H1 (cell line): Measurements from ENCODE around the gene USP35.
A peak's percentile ranks its signal among the peaks of the same experiment; 100 is the strongest.

ENCODE experiments used
- CTCF ChIP-seq, 3 experiments: IDR thresholded peaks; 1 replicate in 2 of 3; 2 replicates in 1 of 3; pipeline versions ENCODE4 v1.5.1 to v1.6.1; 2011; ENCODE audit warnings: low read length in 3 of 3, mild to moderate bottlenecking in 3 of 3, inconsistent platforms in 2 of 3, low read depth in 1 of 3, moderate library complexity in 1 of 3; ENCODE audit not compliant: insufficient read depth in 1 of 3; ENCODE audit errors: control extremely low read depth in 1 of 3
- EP300 ChIP-seq, 2 experiments: IDR thresholded peaks; 1 replicate in 1 of 2; 2 replicates in 1 of 2; pipeline ENCODE4 v1.6.1; 2011 to 2012; ENCODE audit warnings: low read depth in 2 of 2, low read length in 2 of 2, mild to moderate bottlenecking in 2 of 2, borderline replicate concordance in 1 of 2, inconsistent platforms in 1 of 2, moderate library complexity in 1 of 2
- FOSL1 ChIP-seq: IDR thresholded peaks from 2 replicates; pipeline ENCODE4 v1.6.1; 2011; ENCODE audit warnings: mild to moderate bottlenecking, low read depth, low read length, moderate library complexity; ENCODE audit not compliant: insufficient read depth
- HDAC6 ChIP-seq: IDR thresholded peaks from one replicate; pipeline ENCODE4 v1.7.1; 2012; ENCODE audit warnings: low read depth, mild to moderate bottlenecking, inconsistent platforms, low read length, moderate library complexity
- JUND ChIP-seq: IDR thresholded peaks from 2 replicates; pipeline ENCODE4 v1.6.1; 2011; ENCODE audit warnings: mild to moderate bottlenecking, improper control_type of control experiment, low read length
- POLR2A ChIP-seq, 2 experiments: IDR thresholded peaks; 1 replicate in 1 of 2; 2 replicates in 1 of 2; pipeline ENCODE4 v1.6.1; 2011; ENCODE audit warnings: low read depth in 2 of 2, low read length in 2 of 2, mild to moderate bottlenecking in 2 of 2; ENCODE audit errors: control extremely low read depth in 1 of 2
- POLR2AphosphoS5 ChIP-seq: IDR thresholded peaks from 2 replicates; pipeline ENCODE4 v1.6.1; 2011; ENCODE audit warnings: low read depth, low read length
- RXRA ChIP-seq: IDR thresholded peaks from 2 replicates; pipeline ENCODE4 v1.6.1; 2011; ENCODE audit warnings: low read depth, mild to moderate bottlenecking, low read length, moderate library complexity; ENCODE audit not compliant: insufficient read depth
- SIN3A ChIP-seq, 2 experiments: IDR thresholded peaks in 1 of 2; conservative IDR thresholded peaks in 1 of 2; 2 replicates each; pipeline ENCODE4 v1.6.1; 2011 to 2012; ENCODE audit warnings: low read length in 2 of 2, improper control_type of control experiment in 1 of 2, low read depth in 1 of 2, mild to moderate bottlenecking in 1 of 2
- TF ChIP-seq, protein P1 (sequence below): IDR thresholded peaks from 2 replicates; pipeline ENCODE4 v1.6.1; 2012; ENCODE audit warnings: low read length, inconsistent platforms

- TF ChIP-seq POLR2AphosphoS5 = no peak
- TF ChIP-seq HDAC6 = no peak
- TF ChIP-seq SIN3A (conservative IDR thresholded peaks at IDR 0.05 in 1 of 2, IDR thresholded peaks at IDR 0.05 in 1 of 2; ENCODE audit: low read depth in 1 of 2, low read length in 2 of 2) = peak; percentile 15 to 61; a peak in 2 of 4 replicates
- no peak for TF ChIP-seq RXRA
- TF ChIP-seq CTCF (IDR thresholded peaks at IDR 0.05; ENCODE audit: control extremely low read depth in 1 of 3, insufficient read depth in 1 of 3, low read depth in 1 of 3, low read length in 3 of 3) = no peak
- no peak for TF ChIP-seq POLR2A (IDR thresholded peaks at IDR 0.05; ENCODE audit: control extremely low read depth in 1 of 2, low read depth in 2 of 2, low read length in 2 of 2)
- TF ChIP-seq FOSL1 = no peak
- TF ChIP-seq, protein P1, sequence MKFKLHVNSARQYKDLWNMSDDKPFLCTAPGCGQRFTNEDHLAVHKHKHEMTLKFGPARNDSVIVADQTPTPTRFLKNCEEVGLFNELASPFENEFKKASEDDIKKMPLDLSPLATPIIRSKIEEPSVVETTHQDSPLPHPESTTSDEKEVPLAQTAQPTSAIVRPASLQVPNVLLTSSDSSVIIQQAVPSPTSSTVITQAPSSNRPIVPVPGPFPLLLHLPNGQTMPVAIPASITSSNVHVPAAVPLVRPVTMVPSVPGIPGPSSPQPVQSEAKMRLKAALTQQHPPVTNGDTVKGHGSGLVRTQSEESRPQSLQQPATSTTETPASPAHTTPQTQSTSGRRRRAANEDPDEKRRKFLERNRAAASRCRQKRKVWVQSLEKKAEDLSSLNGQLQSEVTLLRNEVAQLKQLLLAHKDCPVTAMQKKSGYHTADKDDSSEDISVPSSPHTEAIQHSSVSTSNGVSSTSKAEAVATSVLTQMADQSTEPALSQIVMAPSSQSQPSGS = no peak
- no peak for TF ChIP-seq JUND
- no peak for TF ChIP-seq EP300 (IDR thresholded peaks at IDR 0.05; ENCODE audit: borderline replicate concordance in 1 of 2, low read depth in 2 of 2, low read length in 2 of 2)
Measured at GRCh38 chr11:78188286-78189173, at the start of gene USP35, which contains the start of gene KCTD21.
